Measurements from ENCODE around the gene IFITM2. TPM values are rescaled to one million over a fixed set of nuclear protein-coding genes. Genes with fewer than 3 reads are reported as not detected.
"Not testable (repeated sequence)": the region's sequence is repeated elsewhere in the genome, so short reads cannot be mapped to it uniquely, and the experiment has no call there.

The IFITM2 gene
- total RNA-seq, 1 experiment from 2014 or later: 4.2 TPM

DNA sequence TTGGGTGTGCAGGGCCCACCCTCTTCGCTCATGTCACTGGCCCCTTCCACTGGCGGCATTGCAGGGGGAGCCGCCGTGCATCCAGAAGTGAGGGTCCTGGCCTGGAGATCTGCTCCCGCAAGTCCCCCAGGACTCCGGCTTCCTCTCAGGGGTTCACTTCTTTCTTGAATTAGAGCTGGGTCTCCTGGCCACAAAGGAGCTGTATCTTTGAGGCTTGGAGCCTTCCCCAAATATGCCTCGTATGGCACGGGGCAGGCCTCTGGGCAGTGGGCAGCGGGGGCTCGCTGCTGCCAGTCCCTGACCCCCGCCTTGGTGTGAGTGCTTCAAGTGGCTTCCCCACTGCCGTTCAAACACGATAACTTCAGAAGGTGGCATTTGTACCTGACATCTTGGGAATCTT is 20.4 kb downstream of the IFITM2 start:
- Histone ChIP-seq H3K9me2 (ENCODE audit: insufficient read depth) (no peaks in the 10 kb centered on the region), H3K27ac (no peak overlapping the region), H3K4me1 (replicated peaks; ENCODE audit: insufficient read depth) (no peaks in the 10 kb centered on the region), H3F3A (ENCODE audit: insufficient read depth, low read depth) (no peaks in the 10 kb centered on the region), H2AFZ (no peak overlapping the region), H3K9me3 (ENCODE audit: insufficient read depth, low read depth) (no peaks in the 10 kb centered on the region), H3K36me3 (ENCODE audit: low read depth) (no peaks in the 10 kb centered on the region), H3K27me3 (ENCODE audit: insufficient read depth, low read depth) (no peaks in the 10 kb centered on the region), H3K79me2 (ENCODE audit: low read depth) (no peaks in the 10 kb centered on the region), H3K4me3 (no peak overlapping the region), H4K20me1 (ENCODE audit: insufficient read depth) (no peaks in the 10 kb centered on the region), H3K4me2 (no peak overlapping the region)
- DNase-seq: no peak
- TF ChIP-seq, protein P1, sequence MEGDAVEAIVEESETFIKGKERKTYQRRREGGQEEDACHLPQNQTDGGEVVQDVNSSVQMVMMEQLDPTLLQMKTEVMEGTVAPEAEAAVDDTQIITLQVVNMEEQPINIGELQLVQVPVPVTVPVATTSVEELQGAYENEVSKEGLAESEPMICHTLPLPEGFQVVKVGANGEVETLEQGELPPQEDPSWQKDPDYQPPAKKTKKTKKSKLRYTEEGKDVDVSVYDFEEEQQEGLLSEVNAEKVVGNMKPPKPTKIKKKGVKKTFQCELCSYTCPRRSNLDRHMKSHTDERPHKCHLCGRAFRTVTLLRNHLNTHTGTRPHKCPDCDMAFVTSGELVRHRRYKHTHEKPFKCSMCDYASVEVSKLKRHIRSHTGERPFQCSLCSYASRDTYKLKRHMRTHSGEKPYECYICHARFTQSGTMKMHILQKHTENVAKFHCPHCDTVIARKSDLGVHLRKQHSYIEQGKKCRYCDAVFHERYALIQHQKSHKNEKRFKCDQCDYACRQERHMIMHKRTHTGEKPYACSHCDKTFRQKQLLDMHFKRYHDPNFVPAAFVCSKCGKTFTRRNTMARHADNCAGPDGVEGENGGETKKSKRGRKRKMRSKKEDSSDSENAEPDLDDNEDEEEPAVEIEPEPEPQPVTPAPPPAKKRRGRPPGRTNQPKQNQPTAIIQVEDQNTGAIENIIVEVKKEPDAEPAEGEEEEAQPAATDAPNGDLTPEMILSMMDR (conservative IDR thresholded peaks at IDR 0.05): no peak
- TF ChIP-seq EZH2 (IDR thresholded peaks at IDR 0.05; ENCODE audit: low read depth): no peak
- BruUV-seq (replicated peaks): no TSS peak
- ChIA-PET CTCF (no interaction called here), POLR2A (ENCODE audit: unreplicated experiment) (no interaction called here)
- intact Hi-C loops (cut with micrococcal nuclease; ENCODE audit: unreplicated experiment): no loop called here

DNA sequence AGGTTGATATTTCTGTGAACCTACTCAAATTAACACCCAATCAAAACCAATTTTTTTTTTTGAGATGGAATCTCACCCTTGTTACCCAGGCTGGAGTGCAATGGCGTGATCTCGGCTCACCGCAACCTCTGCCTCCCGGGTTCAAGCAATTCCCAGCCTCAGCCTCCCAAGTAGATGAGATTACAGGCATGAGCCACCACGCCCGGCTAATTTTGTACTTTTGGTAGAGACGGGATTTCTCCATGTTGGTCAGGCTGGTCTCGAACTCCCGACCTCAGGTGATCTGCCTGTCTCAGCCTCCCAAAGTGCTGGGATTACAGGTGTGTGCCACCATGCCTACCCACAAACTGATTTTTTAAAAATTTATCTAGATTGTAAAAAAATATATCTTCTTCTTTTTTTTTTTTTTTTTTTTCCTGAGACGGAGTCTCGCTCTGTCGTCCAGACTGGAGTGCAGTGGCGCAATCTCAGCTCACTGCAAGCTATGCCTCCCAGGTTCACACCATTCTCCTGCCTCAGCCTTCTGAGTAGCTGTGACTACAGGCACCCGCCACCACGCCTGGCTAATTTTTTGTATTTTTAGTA is 21.0 kb downstream of the IFITM2 start:
- H3K4me2 ChIP-seq; CTCF ChIA-PET; H3K4me1 ChIP-seq (replicated peaks; ENCODE audit: insufficient read depth); H3K9me2 ChIP-seq (ENCODE audit: insufficient read depth); DNase-seq; H3K27me3 ChIP-seq (ENCODE audit: insufficient read depth, low read depth); H3K36me3 ChIP-seq (ENCODE audit: low read depth); H3K9me3 ChIP-seq (ENCODE audit: insufficient read depth, low read depth); H3K79me2 ChIP-seq (ENCODE audit: low read depth); H3F3A ChIP-seq (ENCODE audit: insufficient read depth, low read depth); H3K4me3 ChIP-seq; H4K20me1 ChIP-seq (ENCODE audit: insufficient read depth); intact Hi-C loops (cut with micrococcal nuclease; ENCODE audit: unreplicated experiment); H2AFZ ChIP-seq; H3K27ac ChIP-seq; POLR2A ChIA-PET (ENCODE audit: unreplicated experiment); BruUV-seq (replicated peaks): not testable (repeated sequence)

DNA sequence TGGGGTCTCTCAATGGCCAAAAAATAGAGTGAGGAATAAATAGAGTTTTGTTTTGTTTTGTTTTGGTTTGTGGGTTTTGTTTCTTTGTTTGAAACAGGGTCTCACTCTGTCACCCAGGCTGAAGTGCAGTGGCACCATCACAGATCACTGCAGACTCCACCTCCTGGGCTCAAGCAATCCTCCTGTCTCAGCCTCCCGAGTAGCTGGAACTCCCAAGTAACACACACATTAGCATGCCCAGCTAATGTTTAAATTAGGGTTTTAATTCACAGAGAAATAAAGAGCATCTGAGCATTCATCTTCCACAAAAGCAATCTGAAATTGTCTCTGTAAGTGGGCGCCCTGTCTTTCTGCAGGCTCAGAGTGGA is 22.3 kb downstream of the IFITM2 start:
- H3K27me3 ChIP-seq (ENCODE audit: insufficient read depth, low read depth): 0 out of 2 replicates have a peak, but pooled peaks cover 3% of the 10 kb centered on the region
- no peak for DNase-seq
- no peaks in the 10 kb centered on the region for H3K9me2 ChIP-seq (ENCODE audit: insufficient read depth)
- H3K79me2 ChIP-seq (ENCODE audit: low read depth): no peaks in the 10 kb centered on the region
- no peak overlapping the region for H3K27ac ChIP-seq
- POLR2A ChIA-PET (ENCODE audit: unreplicated experiment): no interaction called here
- H3K4me2 ChIP-seq: no peak overlapping the region
- H3K36me3 ChIP-seq (ENCODE audit: low read depth): no peaks in the 10 kb centered on the region
- CTCF ChIA-PET: interaction anchor here (0.6 kb wide), 1 partner anchor 88 kb away, joined by 3 read pairs; no protein-coding TSS in a partner anchor
- no peak for TF ChIP-seq EZH2 (IDR thresholded peaks at IDR 0.05; ENCODE audit: low read depth)
- TF ChIP-seq, protein P1 (conservative IDR thresholded peaks at IDR 0.05): no peak
- H3F3A ChIP-seq (ENCODE audit: insufficient read depth, low read depth): no peaks in the 10 kb centered on the region
- H4K20me1 ChIP-seq (ENCODE audit: insufficient read depth): no peaks in the 10 kb centered on the region
- intact Hi-C loops (cut with micrococcal nuclease; ENCODE audit: unreplicated experiment): no loop called here
- no peaks in the 10 kb centered on the region for H3K9me3 ChIP-seq (ENCODE audit: insufficient read depth, low read depth)
- no peaks in the 10 kb centered on the region for H3K4me1 ChIP-seq (replicated peaks; ENCODE audit: insufficient read depth)
- BruUV-seq (replicated peaks): no TSS peak
- H2AFZ ChIP-seq: no peak overlapping the region
- no peak overlapping the region for H3K4me3 ChIP-seq

DNA sequence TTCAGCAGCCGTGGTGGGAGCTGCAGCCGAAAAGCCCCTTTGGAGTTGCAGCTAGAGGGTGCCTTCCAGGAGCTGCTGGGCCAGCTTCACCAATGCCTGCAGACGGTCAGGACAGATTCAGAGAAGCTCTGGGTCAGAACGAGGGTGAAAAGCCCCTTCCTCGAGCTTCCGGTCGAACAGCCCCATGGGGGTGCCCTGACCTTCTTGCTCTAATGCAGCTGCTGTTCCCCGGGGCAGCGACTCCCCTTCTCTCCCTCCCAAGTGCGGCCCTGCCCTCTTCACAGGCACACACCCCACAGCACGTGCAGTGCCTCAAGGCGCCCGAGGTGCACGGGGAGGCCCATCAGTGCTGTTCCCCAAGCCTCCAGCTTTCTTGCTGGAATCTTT is 22.7 kb downstream of the IFITM2 start:
- no peak for DNase-seq
- POLR2A ChIA-PET (ENCODE audit: unreplicated experiment): no interaction called here
- Histone ChIP-seq H3K4me2 (no peak overlapping the region), H3K79me2 (ENCODE audit: low read depth) (no peaks in the 10 kb centered on the region), H3K36me3 (ENCODE audit: low read depth) (no peaks in the 10 kb centered on the region), H3K4me1 (replicated peaks; ENCODE audit: insufficient read depth) (no peaks in the 10 kb centered on the region), H2AFZ (no peak overlapping the region), H3K27ac (no peak overlapping the region), H3K9me2 (ENCODE audit: insufficient read depth) (no peaks in the 10 kb centered on the region), H3K9me3 (ENCODE audit: insufficient read depth, low read depth) (no peaks in the 10 kb centered on the region), H3F3A (ENCODE audit: insufficient read depth, low read depth) (no peaks in the 10 kb centered on the region), H3K27me3 (ENCODE audit: insufficient read depth, low read depth) (0 out of 2 replicates have a peak, but pooled peaks cover 3% of the 10 kb centered on the region), H4K20me1 (ENCODE audit: insufficient read depth) (no peaks in the 10 kb centered on the region), H3K4me3 (no peak overlapping the region)
- no TSS peak for BruUV-seq (replicated peaks)
- no peak for TF ChIP-seq EZH2 (IDR thresholded peaks at IDR 0.05; ENCODE audit: low read depth)
- TF ChIP-seq, protein P1 (conservative IDR thresholded peaks at IDR 0.05): no peak
- CTCF ChIA-PET: no interaction called here
- intact Hi-C loops (cut with micrococcal nuclease; ENCODE audit: unreplicated experiment): no loop called here

Data from PC-9 (cell line).